Measurements from ENCODE around the gene HOXC9. TPM values are rescaled to one million over a fixed set of nuclear protein-coding genes. Genes with fewer than 3 reads are reported as not detected.

Gene HOXC9
- total RNA-seq, 1 experiment from 2014 or later, result 12.6 TPM

- DNase-seq (ENCODE audit: low read depth), result no peak
Observed at GRCh38 chr12:54015018-54015931, 15.3 kb downstream of the HOXC9 start.

- no peak for DNase-seq (ENCODE audit: low read depth)
Observed at GRCh38 chr12:54016051-54016450, 16.1 kb downstream of the HOXC9 start.

GRCh38 chr12:54016478-54016964 is 16.6 kb downstream of the HOXC9 start:
- peak; percentile 80 for DNase-seq (ENCODE audit: low read depth)

- DNase-seq (ENCODE audit: low read depth), result peak; percentile 59
Observed at GRCh38 chr12:54017027-54017788, 17.2 kb downstream of the HOXC9 start.

- DNase-seq (ENCODE audit: low read depth), result peak; percentile 98
Observed at GRCh38 chr12:54017878-54018467, 18.0 kb downstream of the HOXC9 start.

GRCh38 chr12:54018468-54018984 is 18.6 kb downstream of the HOXC9 start:
- peak; percentile 73 for DNase-seq (ENCODE audit: low read depth)

GRCh38 chr12:54019091-54019811 is 19.3 kb downstream of the HOXC9 start:
- no peak for DNase-seq (ENCODE audit: low read depth)

GRCh38 chr12:54019924-54020590 is 20.1 kb downstream of the HOXC9 start:
- peak; percentile 54 for DNase-seq (ENCODE audit: low read depth)

- no peak for DNase-seq (ENCODE audit: low read depth)
Observed at GRCh38 chr12:54020591-54021405, 20.8 kb downstream of the HOXC9 start.

GRCh38 chr12:54021432-54022013 is 21.6 kb downstream of the HOXC9 start:
- no peak for DNase-seq (ENCODE audit: low read depth)

- no peak for DNase-seq (ENCODE audit: low read depth)
Observed at GRCh38 chr12:54022960-54023884, 23.3 kb downstream of the HOXC9 start.

- DNase-seq (ENCODE audit: low read depth), result no peak
Observed at GRCh38 chr12:54024127-54024526, 24.2 kb downstream of the HOXC9 start.

GRCh38 chr12:54024581-54025305 is 24.8 kb downstream of the HOXC9 start:
- no peak for DNase-seq (ENCODE audit: low read depth)

- DNase-seq (ENCODE audit: low read depth), result no peak
Observed at GRCh38 chr12:54025499-54026405, 25.8 kb downstream of the HOXC9 start.

GRCh38 chr12:54026640-54027441 is 26.9 kb downstream of the HOXC9 start:
- no peak for DNase-seq (ENCODE audit: low read depth)

- no peak for DNase-seq (ENCODE audit: low read depth)
Observed at GRCh38 chr12:54027442-54027786, 27.5 kb downstream of the HOXC9 start.
